Measurements from ENCODE around the gene ZNFX1. TPM values are rescaled to one million over a fixed set of nuclear protein-coding genes. Genes with fewer than 3 reads are reported as not detected.

The ZNFX1 gene
- polyA plus RNA-seq, 1 of the 3 experiments (the other 2 are of a cell fraction), result 3.9 TPM

GRCh38 chr20:49303065-49303552, 25.3 kb upstream of the ZNFX1 start:
- H4K20me1 ChIP-seq (ENCODE audit: insufficient read depth), result no peaks in the 10 kb centered on the region
- no peaks in the 10 kb centered on the region for H3K36me3 ChIP-seq (replicated peaks in 1 of 2; ENCODE audit: control insufficient read depth in 1 of 2, insufficient read depth in 2 of 2, low read length in 1 of 2)
- 18% methylated on average over 3 of the region's 3 CpGs for WGBS (ENCODE audit: low lambda C conversion rate)
- no peak overlapping the region for H2AFZ ChIP-seq (ENCODE audit: low read depth)
- POLR2A ChIA-PET, result interaction anchor here (1.1 to 1.4 kb wide), 2 partner anchors 16 to 21 kb away, joined by 4 to 6 read pairs; no protein-coding TSS in a partner anchor
- H3K9me3 ChIP-seq, result no peaks in the 10 kb centered on the region
- peaks cover 4 to 11% of the 10 kb centered on the region in 2 experiments; a peak in 1 of 4 replicates for H3K4me1 ChIP-seq (ENCODE audit: control insufficient read depth in 1 of 2, insufficient read depth in 2 of 2, low read depth in 1 of 2, low read length in 1 of 2)
- DNase-seq, result no peak
- H3K4me3 ChIP-seq (ENCODE audit: low read depth in 2 of 2, low read length in 1 of 2), result no peak overlapping the region
- H3K27me3 ChIP-seq (ENCODE audit: insufficient read depth), result no peaks in the 10 kb centered on the region
- H3F3A ChIP-seq (replicated peaks; ENCODE audit: insufficient read depth), result peaks cover 3% of the 10 kb centered on the region
- H3K9me2 ChIP-seq, result no peaks in the 10 kb centered on the region
- H3K4me2 ChIP-seq, result peak overlapping the region; percentile 22; the same call in 1 of the 2 replicates
- no peak for TF ChIP-seq CHD2 (IDR thresholded peaks at IDR 0.05; ENCODE audit: low read length, partially characterized antibody)
- TF ChIP-seq MEF2A (IDR thresholded peaks at IDR 0.05; ENCODE audit: borderline replicate concordance, low read depth), result no peak
- TF ChIP-seq TCF12 (IDR thresholded peaks at IDR 0.05), result peak; percentile 83
- TF ChIP-seq JUND (IDR thresholded peaks at IDR 0.05), result 0 out of 2 replicates have a peak, but pooled peaks have one; percentile 28
- TF ChIP-seq RCOR1 (IDR thresholded peaks at IDR 0.05; ENCODE audit: low read length), result peak; percentile 73
- no peak for TF ChIP-seq CTCF (IDR thresholded peaks at IDR 0.05)
- TF ChIP-seq RFX5 (IDR thresholded peaks at IDR 0.05; ENCODE audit: low read length), result no peak
- TF ChIP-seq FOSL2 (IDR thresholded peaks at IDR 0.05; ENCODE audit: borderline replicate concordance, low read depth), result no peak
- TF ChIP-seq RAD21 (IDR thresholded peaks at IDR 0.05; ENCODE audit: low read length), result 0 out of 2 replicates have a peak, but pooled peaks have one; percentile 5
- TF ChIP-seq POLR2AphosphoS5 (IDR thresholded peaks at IDR 0.05; ENCODE audit: low read depth, low read length), result no peak
- no peak for TF ChIP-seq SMC3 (IDR thresholded peaks at IDR 0.05; ENCODE audit: low read depth, low read length)
- TF ChIP-seq GABPA (IDR thresholded peaks at IDR 0.05; ENCODE audit: low read depth), result no peak
- TF ChIP-seq EP300 (IDR thresholded peaks at IDR 0.05; ENCODE audit: borderline replicate concordance in 1 of 2, low read depth in 1 of 2, low read length in 1 of 2), result peak; percentile 64 to 70; a peak in 3 of 4 replicates
- peak; percentile 66 for TF ChIP-seq PBX3 (IDR thresholded peaks at IDR 0.05)
- TF ChIP-seq REST (IDR thresholded peaks at IDR 0.05; ENCODE audit: low read depth, low read length), result no peak
- peak; percentile 62 for TF ChIP-seq GATA2 (CRISPR knock-in tag; IDR thresholded peaks at IDR 0.05)
- TF ChIP-seq USF1 (IDR thresholded peaks at IDR 0.05; ENCODE audit: borderline replicate concordance, low read depth), result peak; percentile 71
- TF ChIP-seq NFIC (IDR thresholded peaks at IDR 0.05; ENCODE audit: borderline replicate concordance), result peak; percentile 73
- TF ChIP-seq MXI1 (IDR thresholded peaks at IDR 0.05; ENCODE audit: low read depth, low read length), result no peak
- TF ChIP-seq EZH2phosphoT487 (IDR thresholded peaks at IDR 0.05; ENCODE audit: borderline replicate concordance, low read depth), result no peak
- no peak for TF ChIP-seq ELF1 (IDR thresholded peaks at IDR 0.05)
- no peak for TF ChIP-seq SIN3A (IDR thresholded peaks at IDR 0.05; ENCODE audit: borderline replicate concordance, low read depth, low read length)
- TF ChIP-seq TEAD4 (IDR thresholded peaks at IDR 0.05; ENCODE audit: borderline replicate concordance, insufficient read depth), result no peak
- TF ChIP-seq TAF1 (IDR thresholded peaks at IDR 0.05; ENCODE audit: borderline replicate concordance, low read depth, low read length), result no peak
- CTCF ChIA-PET, result interaction anchor here (0.9 to 2.9 kb wide), 7 partner anchors 18 to 307 kb away, joined by 3 to 13 read pairs (median 3); no protein-coding TSS in a partner anchor
- H3K9ac ChIP-seq, result no peak overlapping the region
- H3K27ac ChIP-seq (ENCODE audit: low read depth in 2 of 2, low read length in 1 of 2), result peak overlapping the region; percentile 62 to 71; a peak in 3 of 4 replicates
- H3K79me2 ChIP-seq (ENCODE audit: insufficient read depth), result no peaks in the 10 kb centered on the region
